A549 treated with GW870086 at 1 μM for 4 hours (cell line): ENCODE data around the gene DZIP1L. TPM values are rescaled to one million over a fixed set of nuclear protein-coding genes. Genes with fewer than 3 reads are reported as not detected.

Experiments used
- total RNA-seq: library from RNA; stranded (reverse); fragments of 200-300 nt; extraction: Qiagen RNA extraction; gene quantifications from 5 replicates; pipeline ENCODE4 v1.2.3, GENCODE V29; 2022; ENCODE audit warnings: low read depth

Gene DZIP1L, protein sequence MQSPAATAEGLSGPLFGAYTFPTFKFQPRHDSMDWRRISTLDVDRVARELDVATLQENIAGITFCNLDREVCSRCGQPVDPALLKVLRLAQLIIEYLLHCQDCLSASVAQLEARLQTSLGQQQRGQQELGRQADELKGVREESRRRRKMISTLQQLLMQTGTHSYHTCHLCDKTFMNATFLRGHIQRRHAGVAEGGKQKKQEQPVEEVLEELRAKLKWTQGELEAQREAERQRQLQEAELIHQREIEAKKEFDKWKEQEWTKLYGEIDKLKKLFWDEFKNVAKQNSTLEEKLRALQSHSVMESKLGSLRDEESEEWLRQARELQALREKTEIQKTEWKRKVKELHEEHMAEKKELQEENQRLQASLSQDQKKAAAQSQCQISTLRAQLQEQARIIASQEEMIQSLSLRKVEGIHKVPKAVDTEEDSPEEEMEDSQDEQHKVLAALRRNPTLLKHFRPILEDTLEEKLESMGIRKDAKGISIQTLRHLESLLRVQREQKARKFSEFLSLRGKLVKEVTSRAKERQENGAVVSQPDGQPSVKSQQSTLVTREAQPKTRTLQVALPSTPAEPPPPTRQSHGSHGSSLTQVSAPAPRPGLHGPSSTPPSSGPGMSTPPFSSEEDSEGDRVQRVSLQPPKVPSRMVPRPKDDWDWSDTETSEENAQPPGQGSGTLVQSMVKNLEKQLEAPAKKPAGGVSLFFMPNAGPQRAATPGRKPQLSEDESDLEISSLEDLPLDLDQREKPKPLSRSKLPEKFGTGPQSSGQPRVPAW
- 6.6 to 11.3 TPM (median 10.4 TPM) in 5 replicates for total RNA-seq

DNA sequence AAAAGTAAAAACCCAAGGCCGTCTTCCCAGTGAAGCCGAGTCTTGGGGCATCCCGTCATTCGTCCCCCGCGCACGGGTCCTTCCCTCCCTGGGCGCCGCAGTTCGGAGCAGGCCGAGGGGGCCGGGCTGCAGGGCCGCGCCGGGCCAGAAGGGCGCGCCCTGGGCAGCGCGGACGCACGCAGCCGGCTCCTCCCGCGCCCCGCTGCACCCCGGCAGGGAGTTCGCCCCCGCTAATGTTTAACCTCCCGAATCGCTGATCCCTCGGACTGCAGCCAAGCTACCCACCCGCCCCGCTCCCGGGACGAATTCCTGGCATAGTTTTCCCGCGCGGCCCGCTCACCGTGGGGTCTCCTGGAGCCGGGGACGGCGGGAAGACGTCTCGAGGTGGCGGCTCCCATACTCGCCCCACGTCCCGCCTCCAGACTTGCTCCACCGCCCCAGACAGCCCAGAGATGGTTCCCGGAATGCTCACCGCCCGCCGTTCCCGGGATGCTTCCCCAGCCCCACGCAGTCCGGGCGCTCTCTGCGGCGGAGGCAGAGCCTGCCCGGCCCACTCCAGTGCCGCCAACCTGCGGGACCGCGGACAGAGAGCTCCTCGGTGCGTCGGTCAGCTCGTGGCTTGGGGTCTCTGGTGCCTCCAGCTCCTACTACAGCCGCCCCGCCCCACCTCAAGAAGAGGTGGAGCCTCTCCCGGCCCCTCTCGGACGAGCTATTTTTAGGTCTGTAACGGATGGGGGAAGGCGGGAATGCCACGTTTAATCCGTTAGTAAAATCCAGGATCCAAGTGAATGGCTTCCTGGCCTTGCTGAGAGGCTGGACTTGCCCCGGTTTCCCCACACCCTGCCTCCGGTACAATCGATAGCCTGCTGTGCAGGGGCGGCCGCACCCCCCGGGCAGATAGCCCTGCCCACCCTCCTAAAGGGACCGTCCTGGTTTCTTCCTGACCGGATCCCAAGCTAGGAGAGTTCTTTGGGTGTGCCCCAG lies at the start of gene DZIP1L:
Gene DZIP1L, minus strand, starts transcription at position 621 of the 984 bp plus-strand sequence. CDS start 11,637 bp downstream, outside the sequence.

DNA sequence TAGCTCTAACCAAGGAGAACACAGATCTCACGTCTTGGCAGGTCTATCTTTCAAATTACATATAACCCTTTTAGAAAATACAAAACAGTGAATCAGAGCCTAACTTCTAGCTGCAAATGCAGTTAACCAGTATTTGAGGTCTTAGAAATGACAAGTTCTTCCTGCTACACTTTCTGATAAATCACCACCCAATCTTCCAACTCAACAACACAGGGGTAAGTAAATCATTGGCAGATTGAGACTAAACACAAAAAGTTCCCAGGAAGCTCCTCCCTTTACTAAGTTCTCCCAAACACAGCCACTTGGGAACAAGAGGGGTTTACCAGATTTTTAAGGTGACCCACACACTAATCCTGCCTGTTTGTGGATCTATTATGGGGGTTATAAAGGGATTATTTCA lies 16.8 kb upstream of the DZIP1L start, which contains the start of gene A4GNT:
Gene A4GNT, minus strand, starts transcription at position 152 of the 400 bp plus-strand sequence. CDS start 1,134 bp downstream, outside the sequence.

Other genes starting within 250 kb of the DZIP1L start
- gene CLDN18, start 105.4 kb downstream of the DZIP1L start, total RNA-seq: not detected in 5 replicates
- gene A4GNT, start 16.8 kb upstream of the DZIP1L start, total RNA-seq: not detected in 5 replicates
- gene DBR1, start 59.3 kb upstream of the DZIP1L start, total RNA-seq: 11.7 to 13.4 TPM (median 12.9 TPM) in 5 replicates
- gene ARMC8, start 71.7 kb upstream of the DZIP1L start, total RNA-seq: 34.3 to 42.4 TPM (median 39.5 TPM) in 5 replicates
- 0.09 TPM in 1 of 5 replicates, not detected in the others for gene NME9, start 214.2 kb upstream of the DZIP1L start, total RNA-seq
- 7.1 to 11.4 TPM (median 9.2 TPM) in 5 replicates for gene MRAS, start 233.0 kb upstream of the DZIP1L start, total RNA-seq